CD4-positive, alpha-beta T cell treated with Interleukin-12 subunit alpha and Interleukin-12 subunit beta, for 1 hour (primary cell): ENCODE data around the gene SNX6.
A peak's percentile ranks its signal among the peaks of the same experiment; 100 is the strongest.

Source experiments
- DNase-seq: peaks from one replicate; pipeline ENCODE4 v3.0.0-alpha.2; 2020

SNX6 gene

GRCh38 chr14:34633742-34634141 lies 3.8 kb upstream of the SNX6 start:
- no peak for DNase-seq

- no peak for DNase-seq
These were observed 2.5 kb upstream of the SNX6 start for GRCh38 chr14:34632411-34632978.

- no peak for DNase-seq
These were observed 648 bp downstream of the SNX6 start for GRCh38 chr14:34629344-34629656.

GRCh38 chr14:34628681-34629135 lies 1.2 kb downstream of the SNX6 start:
- DNase-seq, result peak; percentile 57

GRCh38 chr14:34623506-34623905 lies 6.4 kb downstream of the SNX6 start:
- no peak for DNase-seq

- DNase-seq, result no peak
These were observed 9.1 kb downstream of the SNX6 start for GRCh38 chr14:34620839-34621238.

- no peak for DNase-seq
These were observed 9.8 kb downstream of the SNX6 start for GRCh38 chr14:34620115-34620514.

GRCh38 chr14:34619471-34619870 lies 10.5 kb downstream of the SNX6 start:
- no peak for DNase-seq

GRCh38 chr14:34616360-34616759 lies 13.6 kb downstream of the SNX6 start:
- no peak for DNase-seq

GRCh38 chr14:34615507-34615906 lies 14.4 kb downstream of the SNX6 start:
- no peak for DNase-seq

GRCh38 chr14:34614638-34615037 lies 15.3 kb downstream of the SNX6 start:
- DNase-seq, result no peak

- no peak for DNase-seq
These were observed 19.8 kb downstream of the SNX6 start for GRCh38 chr14:34610101-34610500.

- no peak for DNase-seq
These were observed 24.5 kb downstream of the SNX6 start for GRCh38 chr14:34605461-34605860.

GRCh38 chr14:34604995-34605394 lies 25.0 kb downstream of the SNX6 start:
- DNase-seq, result no peak

- DNase-seq, result no peak
These were observed 33.1 kb downstream of the SNX6 start for GRCh38 chr14:34596891-34597290.

GRCh38 chr14:34593740-34594375 lies 36.1 kb downstream of the SNX6 start:
- no peak for DNase-seq

- no peak for DNase-seq
These were observed 37.3 kb downstream of the SNX6 start for GRCh38 chr14:34592623-34593022.

- DNase-seq, result no peak
These were observed 46.4 kb downstream of the SNX6 start for GRCh38 chr14:34583525-34583924.

GRCh38 chr14:34582117-34582680 lies 47.7 kb downstream of the SNX6 start:
- DNase-seq, result no peak

- DNase-seq, result no peak
These were observed 49.6 kb downstream of the SNX6 start for GRCh38 chr14:34580381-34580780.

- DNase-seq, result no peak
These were observed 58.2 kb downstream of the SNX6 start for GRCh38 chr14:34571771-34572170.

GRCh38 chr14:34569750-34570149 lies 60.2 kb downstream of the SNX6 start:
- DNase-seq, result no peak

GRCh38 chr14:34568803-34569202 lies 61.1 kb downstream of the SNX6 start:
- no peak for DNase-seq

GRCh38 chr14:34562776-34563150 lies 67.2 kb downstream of the SNX6 start:
- DNase-seq, result no peak
